ENCODE data around the gene TGFB2. TPM values are rescaled to one million over a fixed set of nuclear protein-coding genes. Genes with fewer than 3 reads are reported as not detected.

The TGFB2 gene
- total RNA-seq, 4 donors from 2014 or later: 2.2 to 16.7 (median 8.0) TPM

GRCh38 chr1:218383681-218384080, 38.5 kb downstream of the TGFB2 start:
- intact Hi-C loops (cut with DNase I): loop anchor here (10.0 kb wide), 1 partner anchor 71 kb away; no protein-coding TSS in a partner anchor
- DNase-seq: no peak
- H3K27ac ChIP-seq: no peak overlapping the region
- no peaks in the 10 kb centered on the region for H3K36me3 ChIP-seq
- peaks cover 8 to 20% of the 10 kb centered on the region in 2 donors for H3K4me1 ChIP-seq
- H3K27me3 ChIP-seq: no peaks in the 10 kb centered on the region
- WGBS, 2 donors: 79 to 82% methylated on average over 8 of the region's 8 CpGs
- no peak overlapping the region for H3K4me3 ChIP-seq (replicated peaks in 1 of 3)
- TF ChIP-seq POLR2A (IDR thresholded peaks at IDR 0.05) (no peak), CTCF (IDR thresholded peaks at IDR 0.05) (no peak)
- no peaks in the 10 kb centered on the region for H3K9me3 ChIP-seq

GRCh38 chr1:218384581-218384993, 39.5 kb downstream of the TGFB2 start:
- Histone ChIP-seq H3K4me1 (peaks cover 8 to 17% of the 10 kb centered on the region in 2 donors), H3K27me3 (no peaks in the 10 kb centered on the region), H3K36me3 (no peaks in the 10 kb centered on the region), H3K4me3 (replicated peaks in 1 of 3) (no peak overlapping the region), H3K9me3 (no peaks in the 10 kb centered on the region), H3K27ac (no peak overlapping the region)
- no peak for TF ChIP-seq POLR2A (IDR thresholded peaks at IDR 0.05)
- no peak for DNase-seq
- intact Hi-C loops (cut with DNase I): loop anchor here (10.0 kb wide), 1 partner anchor 70 kb away; no protein-coding TSS in a partner anchor
- 58 to 70% methylated on average over 6 of the region's 6 CpGs for WGBS, 2 donors

- peaks cover 0 to 13% of the 10 kb centered on the region in 2 donors for H3K4me1 ChIP-seq
- H3K4me3 ChIP-seq (replicated peaks in 1 of 3): no peak overlapping the region
- no peaks in the 10 kb centered on the region for H3K27me3 ChIP-seq
- H3K36me3 ChIP-seq: no peaks in the 10 kb centered on the region
- 92 to 98% methylated on average over 8 of the region's 8 CpGs for WGBS, 2 donors
- TF ChIP-seq POLR2A (IDR thresholded peaks at IDR 0.05) (no peak), CTCF (IDR thresholded peaks at IDR 0.05) (no peak)
- intact Hi-C loops (cut with DNase I): loop anchor here (10.0 kb wide), 1 partner anchor 66 kb away; no protein-coding TSS in a partner anchor
- H3K9me3 ChIP-seq: no peaks in the 10 kb centered on the region
- H3K27ac ChIP-seq: no peak overlapping the region
- DNase-seq: no peak
Observed at GRCh38 chr1:218388591-218388990, 43.5 kb downstream of the TGFB2 start.

- Histone ChIP-seq H3K27me3 (no peaks in the 10 kb centered on the region), H3K4me1 (peaks cover 0 to 23% of the 10 kb centered on the region in 2 donors), H3K36me3 (no peaks in the 10 kb centered on the region), H3K27ac (no peak overlapping the region), H3K4me3 (replicated peaks in 1 of 3) (no peak overlapping the region), H3K9me3 (no peaks in the 10 kb centered on the region)
- DNase-seq: no peak
- WGBS, 2 donors: 55 to 57% methylated on average over 3 of the region's 3 CpGs
- intact Hi-C loops (cut with DNase I): no loop called here
- no peak for TF ChIP-seq POLR2A (IDR thresholded peaks at IDR 0.05)
Observed at GRCh38 chr1:218390618-218391017, 45.5 kb downstream of the TGFB2 start.

GRCh38 chr1:218392780-218393179, 47.6 kb downstream of the TGFB2 start:
- DNase-seq: no peak
- intact Hi-C loops (cut with DNase I): no loop called here
- no peak overlapping the region for H3K4me3 ChIP-seq (replicated peaks in 1 of 3)
- WGBS, 2 donors: 97 to 98% methylated on average over 4 of the region's 4 CpGs
- no peaks in the 10 kb centered on the region for H3K36me3 ChIP-seq
- no peak for TF ChIP-seq CTCF (IDR thresholded peaks at IDR 0.05)
- no peak for TF ChIP-seq POLR2A (IDR thresholded peaks at IDR 0.05)
- H3K4me1 ChIP-seq: peaks cover 0 to 23% of the 10 kb centered on the region in 2 donors
- no peak overlapping the region for H3K27ac ChIP-seq
- H3K9me3 ChIP-seq: no peaks in the 10 kb centered on the region
- no peaks in the 10 kb centered on the region for H3K27me3 ChIP-seq

- peaks cover 0 to 23% of the 10 kb centered on the region in 2 donors for H3K4me1 ChIP-seq
- no peaks in the 10 kb centered on the region for H3K36me3 ChIP-seq
- intact Hi-C loops (cut with DNase I): no loop called here
- H3K27me3 ChIP-seq: no peaks in the 10 kb centered on the region
- no peak for TF ChIP-seq POLR2A (IDR thresholded peaks at IDR 0.05)
- TF ChIP-seq CTCF (IDR thresholded peaks at IDR 0.05): no peak
- no peaks in the 10 kb centered on the region for H3K9me3 ChIP-seq
- H3K27ac ChIP-seq: no peak overlapping the region
- DNase-seq: no peak
- no peak overlapping the region for H3K4me3 ChIP-seq (replicated peaks in 1 of 3)
- 76 to 91% methylated on average over 11 of the region's 11 CpGs for WGBS, 2 donors
Observed at GRCh38 chr1:218394416-218394815, 49.3 kb downstream of the TGFB2 start.

Data from thyroid gland (tissue), 4 donors.